ENCODE data around the gene TERT. TPM values are rescaled to one million over a fixed set of nuclear protein-coding genes. Genes with fewer than 3 reads are reported as not detected.

The TERT gene
- total and polyA plus RNA-seq, 2 of the 8 experiments (the other 6 are each of a cell fraction or from before 2014, with no cell fraction given): 13.1 to 23.1 TPM

DNA sequence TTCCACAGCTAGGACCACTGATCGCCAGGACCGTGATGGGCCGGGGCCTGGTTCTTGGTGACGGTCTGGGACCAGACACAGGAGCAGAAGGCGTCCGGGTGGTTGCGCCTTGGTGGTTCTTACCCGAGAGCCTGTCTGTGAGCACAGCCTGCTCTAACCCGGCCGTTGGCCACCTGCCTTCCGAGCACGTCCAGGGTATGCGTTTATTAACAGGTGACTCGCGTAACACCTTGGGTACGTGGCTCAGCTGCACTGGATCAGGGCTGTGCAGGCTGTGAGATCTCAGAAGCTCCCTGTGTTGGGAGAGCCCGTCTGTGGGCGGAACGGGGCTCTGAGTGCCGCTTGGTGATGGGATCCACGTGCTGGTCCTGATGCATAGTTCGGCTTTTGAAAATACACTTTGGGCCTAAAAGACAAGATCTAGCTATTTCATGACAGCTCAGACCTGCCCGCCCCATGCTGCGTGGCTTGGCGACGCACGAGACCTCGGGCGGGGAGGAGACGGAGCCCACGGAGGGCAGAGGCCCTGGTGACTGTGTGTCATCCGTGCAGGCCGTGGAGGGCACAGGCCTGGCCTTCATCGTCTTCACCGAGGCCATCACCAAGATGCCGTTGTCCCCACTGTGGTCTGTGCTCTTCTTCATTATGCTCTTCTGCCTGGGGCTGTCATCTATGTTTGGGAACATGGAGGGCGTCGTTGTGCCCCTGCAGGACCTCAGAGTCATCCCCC lies 76.4 kb downstream of the TERT start:
- 88% methylated on average over 31 of the region's 38 CpGs; no CpG with 5 or more reads in 1 of the 2 experiments for WGBS, 2 experiments (ENCODE audit: extremely low coverage in 1 of 2, insufficient coverage in 1 of 2, insufficient read length in 1 of 2, insufficient replicate concordance in 2 of 2, low coverage in 1 of 2, low lambda C conversion rate in 2 of 2, missing lambda C conversion rate in 1 of 2)
- no peak for DNase-seq (ENCODE audit: low read depth in 1 of 2, low spot score in 2 of 2)
- Histone ChIP-seq H3K4me3 (ENCODE audit: extremely low read depth in 1 of 4, insufficient read depth in 2 of 4, low read depth in 3 of 4, low read length in 4 of 4) (no peak overlapping the region), H3K79me1 (ENCODE audit: low read depth, low read length) (no peaks in the 10 kb centered on the region), H3K9ac (replicated peaks in 1 of 4; ENCODE audit: extremely low read depth in 1 of 4, low read depth in 3 of 4, low read length in 3 of 4) (no peak overlapping the region), H3K56ac (replicated peaks; ENCODE audit: insufficient read length, low read depth, low read length) (no peak overlapping the region), H2BK20ac (ENCODE audit: low read length) (no peak overlapping the region), H3K27me3 (replicated peaks in 1 of 4; ENCODE audit: control insufficient read depth in 3 of 4, extremely low read depth in 1 of 4, insufficient read depth in 3 of 4, low read length in 3 of 4) (no peaks in the 10 kb centered on the region; a peak in 1 of 7 replicates), H2AK5ac (ENCODE audit: low read depth, low read length) (no peak overlapping the region), H4K91ac (replicated peaks; ENCODE audit: insufficient read length, low read length) (peak overlapping the region; percentile 39), H2BK15ac (ENCODE audit: low read length) (no peak overlapping the region), H3K4ac (replicated peaks; ENCODE audit: insufficient read length, low read depth, low read length) (no peak overlapping the region), H3K9me3 (ENCODE audit: insufficient read depth in 2 of 2, low read depth in 1 of 2, low read length in 1 of 2) (peaks cover 0 to 6% of the 10 kb centered on the region in 2 experiments; a peak in 2 of 4 replicates), H2BK120ac (replicated peaks; ENCODE audit: low read depth, low read length) (no peak overlapping the region), H3K4me2 (ENCODE audit: insufficient read depth in 1 of 2, low read depth in 2 of 2, low read length in 2 of 2) (no peak overlapping the region), H4K5ac (ENCODE audit: insufficient read length, low read depth, low read length) (no peak overlapping the region), H3K4me1 (replicated peaks in 1 of 4; ENCODE audit: control insufficient read depth in 3 of 4, insufficient read depth in 4 of 4, low read length in 3 of 4) (peaks cover 0 to 2% (median 0%) of the 10 kb centered on the region in 4 experiments; a peak in 2 of 7 replicates), H3K23ac (ENCODE audit: insufficient read length) (no peak overlapping the region), H3K23me2 (ENCODE audit: low read depth, low read length) (peaks cover 6% of the 10 kb centered on the region; the same call in 1 of the 2 replicates), H3K79me2 (ENCODE audit: control insufficient read depth in 1 of 2, insufficient read depth in 2 of 2, low read length in 2 of 2) (no peaks in the 10 kb centered on the region), H3K18ac (ENCODE audit: extremely low read depth, low read length) (no peak overlapping the region), H4K8ac (ENCODE audit: extremely low read depth, insufficient read depth, low read length) (peak overlapping the region; percentile 46; the same call in 1 of the 2 replicates), H2AFZ (ENCODE audit: low read length) (no peak overlapping the region), H2BK12ac (ENCODE audit: low read depth, low read length) (no peak overlapping the region), H4K20me1 (replicated peaks in 1 of 2; ENCODE audit: control insufficient read depth in 1 of 2, insufficient read depth in 2 of 2, low read length in 2 of 2) (peaks cover 0 to 3% of the 10 kb centered on the region in 2 experiments), H3K27ac (ENCODE audit: low read depth, low read length) (no peak overlapping the region), H3K36me3 (ENCODE audit: control insufficient read depth in 2 of 4, insufficient read depth in 4 of 4, low read length in 3 of 4) (no peaks in the 10 kb centered on the region), H3K14ac (ENCODE audit: insufficient read length) (no peak overlapping the region), H2BK5ac (ENCODE audit: low read depth, low read length) (no peak overlapping the region)
- FAIRE-seq: no peak
- ChIA-PET CTCF (ENCODE audit: partially characterized antibody) (interaction anchor here (0.9 to 1.9 kb wide), 8 partner anchors 10 to 426 kb away, joined by 3 to 6 read pairs (median 4); no protein-coding TSS in a partner anchor), POLR2A (ENCODE audit: partially characterized antibody) (interaction anchor here (0.7 kb wide), 1 partner anchor 9 kb away, joined by 4 read pairs; no protein-coding TSS in a partner anchor)
- no peak for TF ChIP-seq HDAC6 (IDR thresholded peaks at IDR 0.05; ENCODE audit: low read depth, low read length)
